Measurements from ENCODE around the gene PLAC9.

- no peak for TF ChIP-seq CTCF (IDR thresholded peaks at IDR 0.05)
- TF ChIP-seq POLR2A (IDR thresholded peaks at IDR 0.05), result no peak
Measured at GRCh38 chr10:80100861-80101695, 31.5 kb upstream of the PLAC9 start.

All from lower leg skin (tissue), 3 donors.